NCI-H69 (cell line): ENCODE results near the gene OR8J1.
"Not testable (repeated sequence)": the region's sequence is repeated elsewhere in the genome, so short reads cannot be mapped to it uniquely, and the experiment has no call there.

Source experiments
- DNase-seq: peaks from one replicate; lab custom pipeline; 2025; lab: John Stamatoyannopoulos, UW

Gene OR8J1

GRCh38 chr11:56353991-56354390 is at the start of gene OR8J1:
Gene OR8J1 (plus strand): TSS chr11:56354291. CDS start chr11:56360247, 5,956 bp downstream.
- DNase-seq = no peak

- DNase-seq = no peak
These were observed 46.3 kb upstream of the OR8J1 start for GRCh38 chr11:56307836-56308235.

GRCh38 chr11:56314844-56315243 is 39.2 kb upstream of the OR8J1 start, which contains the start of gene OR8K3:
Gene OR8K3 (plus strand): TSS chr11:56315144. CDS start chr11:56318307, 3,163 bp downstream.
- DNase-seq = no peak

GRCh38 chr11:56331861-56332491 is 22.1 kb upstream of the OR8J1 start:
- DNase-seq = no peak

- no peak for DNase-seq
These were observed 20.9 kb upstream of the OR8J1 start for GRCh38 chr11:56333156-56333555.

GRCh38 chr11:56340289-56340688 is 13.8 kb upstream of the OR8J1 start:
- no peak for DNase-seq

GRCh38 chr11:56345739-56346138 is 8.4 kb upstream of the OR8J1 start, which contains the start of gene OR8K1:
Gene OR8K1 (plus strand): TSS chr11:56346039. CDS start chr11:56346039, 0 bp downstream.
- DNase-seq = no peak

- DNase-seq = no peak
These were observed 21.2 kb downstream of the OR8J1 start, which contains the start of gene OR8U1 for GRCh38 chr11:56375324-56375723. Gene OR8U1 (plus strand): TSS chr11:56375624. CDS start chr11:56375624, 0 bp downstream.

GRCh38 chr11:56380120-56380519 is 26.0 kb downstream of the OR8J1 start:
- DNase-seq = no peak

GRCh38 chr11:56394381-56394780 is 40.3 kb downstream of the OR8J1 start:
- DNase-seq = no peak

- no peak for DNase-seq
These were observed 42.0 kb downstream of the OR8J1 start for GRCh38 chr11:56396047-56396446.

- DNase-seq = not testable (repeated sequence)
These were observed 47.9 kb downstream of the OR8J1 start for GRCh38 chr11:56401858-56402461.

- no peak for DNase-seq
These were observed 50.3 kb downstream of the OR8J1 start for GRCh38 chr11:56404393-56404792.

GRCh38 chr11:56410801-56411200 is 56.7 kb downstream of the OR8J1 start:
- DNase-seq = no peak
